Measurements from ENCODE around the gene ORAI3.
A peak's percentile ranks its signal among the peaks of the same experiment; 100 is the strongest.

The ORAI3 gene

DNA sequence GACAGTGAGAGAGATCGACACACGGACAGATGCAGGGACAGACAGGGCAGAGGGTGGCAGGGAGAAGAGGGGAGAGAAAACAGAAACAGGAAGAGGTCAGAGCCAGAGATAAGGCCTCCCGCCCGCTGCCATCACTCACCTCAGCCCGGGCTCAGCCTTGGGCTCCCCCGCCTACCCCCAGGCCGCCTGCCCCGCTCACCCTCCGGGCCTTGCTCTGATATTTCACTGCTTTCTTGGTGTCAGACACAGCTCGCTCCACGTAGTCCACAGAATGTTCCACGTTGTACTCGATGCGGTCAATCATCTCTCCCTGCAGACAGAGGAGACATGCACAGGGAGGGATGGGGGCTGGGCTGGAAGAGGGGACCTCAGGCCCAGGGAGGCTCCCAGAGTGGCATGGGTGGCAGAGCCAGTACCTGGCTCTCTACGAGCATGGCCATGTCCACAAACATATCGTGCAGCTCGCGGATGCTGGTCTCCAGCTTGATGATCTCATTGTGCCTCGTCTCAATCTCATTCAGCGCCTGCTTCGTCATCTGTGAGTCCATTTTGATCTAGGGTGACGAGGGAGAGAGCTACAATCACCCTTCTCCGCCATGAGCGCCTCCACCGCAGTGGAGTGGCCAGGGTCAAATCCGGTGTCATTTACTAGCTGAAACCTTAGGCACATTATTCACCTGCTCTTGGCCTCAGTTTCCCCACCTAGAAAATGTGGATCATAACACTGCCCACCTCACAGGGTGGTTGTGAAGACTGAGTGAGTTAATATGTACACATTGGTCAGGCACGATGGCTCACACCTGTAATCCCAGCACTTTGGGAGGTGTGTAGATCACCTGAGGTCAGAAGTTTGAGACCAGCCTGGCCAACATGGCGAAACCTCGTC, 44.3 kb downstream of the ORAI3 start:
- no peak for DNase-seq

DNA sequence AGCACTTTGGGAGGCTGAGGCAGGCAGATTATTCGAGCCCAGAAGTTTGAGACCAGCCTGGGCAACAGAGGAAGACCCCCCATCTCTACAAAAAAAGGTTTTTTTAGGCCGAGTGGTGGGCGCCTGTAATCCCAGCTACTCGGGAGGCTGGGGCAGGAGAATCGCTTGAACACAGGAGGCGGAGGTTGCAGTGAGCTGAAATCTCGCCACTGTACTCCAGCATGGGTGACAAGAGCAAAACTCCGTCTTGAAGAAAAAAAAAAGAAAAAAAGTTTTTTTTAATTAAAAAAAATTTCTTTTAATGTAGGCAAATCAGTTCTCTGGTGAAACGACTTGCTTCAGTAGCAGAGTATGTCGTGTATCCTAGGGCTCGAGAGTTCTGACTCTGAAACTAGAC, 47.1 kb downstream of the ORAI3 start:
- no peak for DNase-seq

DNA sequence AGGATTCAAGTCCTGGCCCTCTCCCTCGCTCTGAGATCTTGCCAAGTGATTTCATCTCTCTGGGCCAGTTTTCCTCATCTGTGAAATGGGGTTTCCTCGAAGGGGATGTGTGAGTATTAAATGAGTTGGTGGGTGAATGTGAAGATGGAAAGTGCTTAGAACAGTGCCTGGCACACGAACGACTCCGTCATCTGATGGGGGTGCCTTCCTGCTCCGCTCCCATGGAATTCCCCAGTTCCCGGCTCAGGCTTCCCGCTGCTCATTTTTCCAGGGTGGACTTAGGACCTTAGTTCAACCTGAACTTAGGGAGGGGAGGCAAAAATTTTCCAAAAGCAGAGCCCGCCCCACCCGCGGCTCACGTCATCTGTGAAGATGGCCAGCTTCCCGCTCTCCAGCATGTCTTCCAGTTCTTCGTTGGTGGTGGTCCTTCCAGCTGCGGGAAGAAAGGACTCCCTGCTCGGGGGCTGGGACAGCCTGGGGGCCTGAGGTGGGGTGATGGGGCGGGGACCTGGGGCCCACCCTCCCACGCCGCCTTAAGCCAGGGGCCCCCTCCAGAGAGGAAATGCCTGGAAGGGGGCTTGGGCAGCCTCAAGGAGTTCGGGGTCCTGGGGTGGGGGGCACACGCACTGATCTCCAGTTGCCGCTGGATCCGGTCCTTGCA, 47.6 kb downstream of the ORAI3 start:
- no peak for DNase-seq

DNA sequence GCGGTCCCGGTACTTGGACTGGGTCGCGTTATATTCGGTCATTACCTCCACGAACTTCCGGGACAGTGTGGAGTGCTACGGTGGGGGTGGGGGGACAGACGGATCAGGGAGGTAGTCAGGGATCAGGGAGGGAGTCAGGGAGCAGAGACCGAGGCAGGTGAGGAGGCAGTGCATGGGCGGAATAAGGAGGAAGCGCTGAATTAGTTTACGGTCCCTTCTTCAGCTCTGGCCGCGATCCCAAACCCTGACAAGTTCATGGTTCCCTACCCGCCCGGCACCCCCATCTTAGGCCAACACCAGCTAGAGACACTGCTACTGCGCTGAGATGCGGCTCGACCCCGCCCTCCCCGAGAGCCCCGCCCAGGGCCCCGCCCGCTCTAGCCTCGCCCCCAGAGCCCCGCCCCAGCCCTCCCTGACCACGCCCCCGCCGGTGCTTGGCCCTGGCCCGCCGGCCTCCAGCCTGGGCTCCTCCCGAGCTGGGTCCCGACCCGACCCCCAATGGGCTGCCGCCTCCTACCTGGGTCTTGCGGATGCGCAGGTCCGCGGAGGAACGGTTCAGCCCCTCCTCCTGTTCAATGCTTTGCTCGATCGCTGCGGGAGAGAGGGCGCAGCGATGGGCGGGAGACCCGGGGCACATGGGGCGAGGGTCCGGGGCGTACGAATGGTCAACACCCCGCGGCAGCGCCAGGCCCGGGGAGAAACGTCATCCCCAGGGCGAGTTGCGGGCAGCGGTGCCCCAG, 48.3 kb downstream of the ORAI3 start:
- peak; percentile 34 for DNase-seq

DNA sequence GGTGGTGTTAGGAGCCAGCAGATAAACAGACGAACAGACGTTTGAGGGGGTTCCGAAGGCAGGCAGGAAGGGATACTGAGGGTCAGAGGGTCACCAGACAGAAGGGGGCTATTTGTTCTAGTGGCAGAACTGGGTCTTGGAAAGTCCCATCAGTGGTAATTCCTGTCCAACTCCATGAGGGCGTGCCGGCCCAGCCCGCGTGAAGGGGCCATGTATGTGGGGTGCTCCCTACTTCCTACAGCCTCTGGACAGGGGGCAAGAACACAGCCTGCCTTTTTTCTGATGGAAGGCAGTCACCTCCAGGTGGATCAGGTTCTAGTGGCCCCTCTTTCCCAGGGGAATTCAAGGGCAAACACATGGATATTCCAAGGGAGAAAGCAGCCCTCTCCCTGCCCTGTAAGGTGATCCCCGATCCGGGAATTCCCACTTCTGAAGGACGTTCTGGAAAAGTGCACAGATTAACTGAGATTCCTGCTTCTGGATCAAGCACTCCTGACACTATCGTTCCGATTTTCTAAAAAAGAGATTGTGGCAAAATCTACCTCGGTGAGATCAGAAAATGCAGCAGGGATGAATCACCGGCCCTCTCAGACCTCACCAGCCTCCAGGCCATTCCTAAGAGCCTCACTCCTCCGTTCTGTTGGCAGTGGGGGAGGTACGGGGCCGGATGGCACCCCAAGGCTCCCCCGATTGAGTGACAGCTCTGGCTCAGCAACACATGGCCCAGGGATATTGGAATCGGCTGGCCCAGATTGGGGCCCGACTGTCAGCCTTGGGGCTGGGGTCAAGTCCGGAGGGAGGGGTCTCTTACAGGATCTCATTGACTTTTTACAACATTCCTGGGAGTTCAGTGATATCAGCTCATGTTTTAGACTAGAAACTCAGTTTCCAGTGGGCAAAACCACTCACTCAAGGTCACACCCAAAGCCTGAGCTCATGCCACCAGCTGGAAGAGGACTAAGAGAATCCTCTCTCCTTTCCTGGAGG, 49.1 kb downstream of the ORAI3 start:
- DNase-seq: no peak

DNA sequence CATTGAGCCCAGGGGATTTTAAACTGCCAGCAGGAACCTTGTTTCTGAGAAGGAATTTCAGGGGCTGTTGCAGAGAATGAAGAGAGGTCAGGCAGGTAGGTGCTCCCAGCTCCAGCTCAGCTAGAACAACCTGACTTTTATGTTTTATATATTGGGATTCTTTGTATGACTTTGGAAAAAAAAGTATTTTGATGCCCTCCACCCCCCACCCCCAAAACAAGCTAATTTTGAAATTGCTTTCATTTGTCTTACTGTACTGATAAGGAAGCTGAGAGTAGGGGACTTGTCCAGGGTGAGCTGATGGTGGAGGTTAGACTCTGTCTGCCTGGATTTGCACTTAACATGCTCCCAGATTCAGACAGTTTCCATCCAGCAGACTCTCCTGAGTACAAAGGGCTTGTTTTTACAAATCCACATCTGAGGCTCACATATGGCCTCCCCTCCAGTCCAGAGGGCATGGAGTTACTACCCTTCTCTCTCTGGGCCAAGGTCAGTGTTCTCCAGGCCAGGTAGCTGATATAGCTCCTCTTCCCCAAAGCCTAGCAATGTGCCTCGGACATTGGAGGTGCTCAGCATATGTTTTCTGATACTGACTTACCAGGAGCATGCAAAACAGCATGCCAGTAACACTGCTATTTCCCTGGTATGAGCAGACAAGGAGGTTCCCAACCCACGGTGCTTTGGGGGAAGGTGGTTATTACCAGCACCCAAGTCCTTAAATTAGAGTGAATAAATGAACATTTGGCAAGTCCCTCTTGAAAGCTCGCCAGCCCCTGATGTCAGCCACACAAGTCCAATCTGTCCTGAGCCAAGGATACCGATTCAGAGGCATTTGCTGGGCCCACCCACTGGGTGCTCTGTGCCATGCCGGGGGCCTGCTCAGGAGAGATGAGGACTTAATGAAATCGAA, 50.2 kb downstream of the ORAI3 start:
- DNase-seq: no peak

DNA sequence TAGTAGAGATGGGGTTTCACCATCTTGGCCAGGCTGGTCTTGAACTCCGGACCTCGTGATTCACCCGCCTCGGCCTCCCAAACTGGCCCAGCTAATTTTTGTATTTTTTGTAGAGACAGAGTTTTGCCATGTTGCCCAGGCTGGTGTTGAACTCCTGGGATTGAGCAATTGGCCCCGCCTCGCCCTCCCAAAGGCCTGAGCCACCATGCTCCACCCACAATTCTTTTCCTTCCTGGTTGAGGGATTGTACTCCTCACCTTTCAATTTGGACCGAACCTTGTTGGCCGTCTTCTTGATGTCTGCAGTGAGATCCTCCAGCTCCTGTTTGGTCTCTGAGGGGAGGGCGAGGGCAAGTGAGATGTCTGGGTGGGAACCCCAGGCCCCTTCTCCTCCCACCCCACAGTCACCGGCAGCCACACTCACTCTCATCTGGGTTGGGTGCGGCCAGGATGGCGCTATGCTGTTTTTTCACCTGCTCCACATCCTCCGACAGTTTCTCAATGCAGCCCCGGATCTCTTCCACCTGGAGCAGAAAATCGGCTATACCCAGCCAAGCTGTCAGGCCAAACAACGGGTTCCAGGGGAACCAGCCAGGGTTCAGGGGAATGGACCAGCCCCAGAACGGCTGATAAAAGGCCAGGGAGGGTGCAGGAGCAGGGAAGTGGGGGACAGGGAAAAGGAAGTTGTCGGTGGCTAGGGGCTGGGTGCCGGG, 52.0 kb downstream of the ORAI3 start:
- no peak for DNase-seq

DNA sequence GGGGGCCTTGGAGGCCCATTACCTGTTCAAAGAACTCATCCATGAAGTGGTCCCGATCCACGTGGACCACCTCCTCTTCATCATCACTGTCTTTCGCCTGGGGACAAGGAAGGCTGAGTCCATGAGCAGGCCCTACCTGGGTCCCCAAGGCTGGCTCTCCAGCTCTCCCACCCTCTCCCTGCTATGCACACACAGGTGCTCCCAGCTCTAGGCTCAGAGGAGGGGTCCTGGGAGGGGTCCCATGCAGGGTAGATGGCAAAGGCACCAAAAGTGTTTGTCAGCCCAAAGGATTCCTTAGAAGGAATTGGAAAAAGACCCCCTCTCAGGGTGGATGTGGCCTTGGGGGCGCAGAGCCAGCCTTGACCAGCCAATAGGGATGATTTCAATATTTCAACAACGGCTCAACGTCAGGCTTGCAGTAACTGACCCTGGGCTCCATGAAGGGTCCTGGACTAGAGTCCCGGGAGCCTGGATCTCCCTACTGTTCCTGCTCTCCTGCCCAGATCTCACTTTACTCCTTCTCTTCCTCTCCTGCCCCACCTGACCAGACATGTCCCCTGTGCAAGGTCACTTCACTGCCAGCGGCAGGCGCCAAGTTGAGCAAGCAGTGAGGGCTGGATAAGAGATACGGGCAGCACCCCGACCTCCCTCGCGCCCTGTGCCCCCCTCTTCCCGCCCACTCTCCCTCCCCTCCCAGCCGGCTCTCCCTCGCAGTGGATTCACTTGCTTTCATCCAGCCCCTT, 52.8 kb downstream of the ORAI3 start:
- DNase-seq: no peak

DNA sequence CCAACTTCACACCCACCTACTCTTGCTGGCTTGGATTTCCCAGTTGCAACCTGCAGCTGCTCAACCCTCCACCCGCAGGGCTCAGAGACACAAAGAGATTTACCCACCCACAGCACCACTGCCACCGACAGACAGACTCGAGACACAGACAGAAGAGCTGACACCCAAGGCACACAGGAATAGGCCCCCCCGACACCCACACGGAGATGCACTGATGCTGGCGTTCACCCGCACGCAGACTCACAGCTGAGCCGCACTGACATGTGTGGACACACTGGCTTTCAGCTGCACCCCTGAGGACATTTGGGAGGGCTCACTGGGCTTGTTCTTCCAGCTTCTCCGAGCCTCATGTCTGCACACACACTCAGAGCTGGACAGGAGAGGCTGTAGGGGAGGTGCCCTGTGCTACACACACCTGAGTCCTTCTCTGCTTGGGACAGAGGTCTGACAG, 53.4 kb downstream of the ORAI3 start:
- DNase-seq: no peak

DNA sequence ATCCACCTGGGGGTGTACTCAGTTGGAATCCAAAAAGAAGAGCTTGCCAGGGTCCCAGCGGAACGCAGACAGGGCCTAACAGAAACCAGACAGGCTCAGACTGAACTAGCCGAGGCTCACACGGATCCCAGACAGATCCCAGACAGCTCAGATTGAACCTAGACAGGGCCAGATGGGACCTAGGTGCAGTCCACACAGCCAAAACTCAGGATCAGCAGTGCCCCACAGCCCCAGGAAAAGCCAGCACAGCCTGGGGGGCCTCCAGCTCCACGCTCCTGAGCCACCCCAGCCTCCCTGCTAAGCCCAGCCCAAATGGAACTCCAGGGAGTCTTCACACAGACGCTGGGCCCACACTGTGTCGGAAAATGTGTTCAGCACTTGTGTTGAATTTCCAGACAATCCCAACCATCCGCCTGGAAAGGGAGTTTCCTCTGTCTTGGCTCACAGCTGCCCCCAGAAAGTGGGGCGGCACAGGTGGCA, 54.0 kb downstream of the ORAI3 start:
- DNase-seq: no peak

DNA sequence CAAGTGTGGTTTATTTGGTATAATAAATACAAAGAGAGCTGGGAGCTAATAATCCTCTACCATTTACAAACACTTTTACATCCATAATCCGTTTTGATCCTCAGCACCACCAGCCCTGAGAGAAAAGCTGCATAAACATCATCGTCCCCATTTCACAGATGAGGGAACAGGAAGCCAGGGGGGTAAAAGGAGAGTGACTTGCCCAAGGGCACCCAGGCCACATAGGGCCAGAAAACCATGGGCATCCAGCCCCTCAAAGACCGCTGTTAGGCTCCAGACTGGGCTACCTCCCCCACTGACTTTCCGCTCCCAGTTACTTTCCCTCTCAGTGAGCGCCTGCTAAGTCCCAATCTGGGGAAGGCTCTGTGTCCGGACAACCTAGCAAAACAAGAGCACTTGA, 54.9 kb downstream of the ORAI3 start:
- no peak for DNase-seq
